ENCODE measurements around the gene MLXIP. TPM values are rescaled to one million over a fixed set of nuclear protein-coding genes. Genes with fewer than 3 reads are reported as not detected.

The MLXIP gene
- total and polyA plus RNA-seq, 2 of the 4 experiments (the other 2 are of a cell fraction), result 2.7 to 10.8 TPM

- 86% methylated on average over 9 of the region's 21 CpGs; no CpG with 5 or more reads in 1 of the 2 experiments for WGBS, 2 experiments (ENCODE audit: extremely low coverage in 2 of 2, insufficient read length in 1 of 2)
- H3K79me1 ChIP-seq (ENCODE audit: low read depth in 1 of 2, low read length in 2 of 2), result no peaks in the 10 kb centered on the region
- H3K27me3 ChIP-seq (ENCODE audit: control insufficient read depth, insufficient read depth, low read length), result no peaks in the 10 kb centered on the region
- dilution Hi-C loops (cut with HindIII; ENCODE audit: low sequenced_read_pairs, unreplicated experiment), result no loop called here
- no peaks in the 10 kb centered on the region; the same call in none of the 2 replicates for H4K20me1 ChIP-seq (ENCODE audit: insufficient read depth, low read length)
- no peak overlapping the region for H3K4ac ChIP-seq (ENCODE audit: low read depth, low read length)
- H3K9me1 ChIP-seq (ENCODE audit: insufficient read depth, low read length), result peaks cover 10% of the 10 kb centered on the region; the same call in 1 of the 2 replicates
- H2BK15ac ChIP-seq (ENCODE audit: low read depth, low read length), result no peak overlapping the region
- no peak overlapping the region for H4K5ac ChIP-seq (ENCODE audit: low read depth, low read length)
- intact Hi-C loops (cut with micrococcal nuclease), result no loop called here
- H2AFZ ChIP-seq (replicated peaks; ENCODE audit: low read length, poor library complexity), result no peak overlapping the region
- no peak overlapping the region for H4K8ac ChIP-seq (ENCODE audit: low read depth in 2 of 2, low read length in 2 of 2)
- no peak overlapping the region for H3K9ac ChIP-seq (ENCODE audit: low read depth, low read length)
- in situ Hi-C loops (cut with MboI; ENCODE audit: low sequenced_read_pairs), result no loop called here
- H2AK5ac ChIP-seq (ENCODE audit: low read depth, low read length), result no peak overlapping the region
- no peak overlapping the region for H3K18ac ChIP-seq (ENCODE audit: low read depth, low read length)
- H2BK20ac ChIP-seq (ENCODE audit: low read depth, low read length), result no peak overlapping the region
- no peak overlapping the region for H3K56ac ChIP-seq (ENCODE audit: extremely low read depth, insufficient read depth, low read length)
- H2AK9ac ChIP-seq (replicated peaks; ENCODE audit: low read depth, low read length, poor library complexity), result no peak overlapping the region
- no peak overlapping the region for H2BK5ac ChIP-seq (ENCODE audit: low read depth, low read length, poor library complexity, severe bottlenecking)
- TF ChIP-seq USF2 (IDR thresholded peaks at IDR 0.05; ENCODE audit: low read depth, low read length), result no peak
- no peak for TF ChIP-seq RCOR1 (IDR thresholded peaks at IDR 0.05; ENCODE audit: insufficient replicate concordance, low read length)
- no peak for TF ChIP-seq CTCF (conservative IDR thresholded peaks at IDR 0.05; ENCODE audit: low read depth, low read length)
- TF ChIP-seq BHLHE40 (IDR thresholded peaks at IDR 0.05; ENCODE audit: low read depth, low read length), result no peak
- TF ChIP-seq RAD21 (IDR thresholded peaks at IDR 0.05; ENCODE audit: low read length), result no peak
- TF ChIP-seq CHD1 (IDR thresholded peaks at IDR 0.05; ENCODE audit: low read depth, low read length), result no peak
- no peak for TF ChIP-seq FOS (IDR thresholded peaks at IDR 0.05; ENCODE audit: low read depth, low read length)
- no peak for TF ChIP-seq ELK1 (IDR thresholded peaks at IDR 0.05; ENCODE audit: borderline replicate concordance, low read depth, low read length)
- no peak for TF ChIP-seq RFX5 (IDR thresholded peaks at IDR 0.05; ENCODE audit: low read depth, low read length)
- no peak for TF ChIP-seq SMC3 (IDR thresholded peaks at IDR 0.05; ENCODE audit: low read depth, low read length)
- no peak for TF ChIP-seq NFE2L2 (IDR thresholded peaks at IDR 0.05; ENCODE audit: low read depth, low read length)
- TF ChIP-seq POLR2A (IDR thresholded peaks at IDR 0.05; ENCODE audit: low read depth, low read length), result no peak
- no peak for TF ChIP-seq CEBPB (IDR thresholded peaks at IDR 0.05; ENCODE audit: low read depth, low read length)
- TF ChIP-seq MAFK (IDR thresholded peaks at IDR 0.05; ENCODE audit: low read depth, low read length), result no peak
- H4K91ac ChIP-seq (ENCODE audit: insufficient read depth, low read depth, low read length), result no peak overlapping the region
- H3K23ac ChIP-seq (ENCODE audit: low read depth, low read length), result no peak overlapping the region
- no peak overlapping the region for H3K4me2 ChIP-seq (ENCODE audit: low read depth, low read length)
- H3K4me1 ChIP-seq (ENCODE audit: control insufficient read depth, insufficient read depth, low read length), result peaks cover 2% of the 10 kb centered on the region; the same call in 1 of the 2 replicates
- no peak for ATAC-seq (ENCODE audit: low read depth)
- peaks cover 13% of the 10 kb centered on the region; the same call in 1 of the 2 replicates for H3K36me3 ChIP-seq (ENCODE audit: control insufficient read depth, insufficient read depth, low read length)
- H3K9me3 ChIP-seq (ENCODE audit: control insufficient read depth, insufficient read depth, low read length), result no peaks in the 10 kb centered on the region
- no peak for DNase-seq
- no peak overlapping the region for H3K27ac ChIP-seq (ENCODE audit: insufficient read depth, low read length)
- H3K4me3 ChIP-seq (ENCODE audit: insufficient read depth, low read depth, low read length), result no peak overlapping the region
- BruUV-seq (replicated peaks), result no TSS peak
- ChIA-PET POLR2A (ENCODE audit: unreplicated experiment) (no interaction called here), CTCF (interaction anchor here (0.7 to 1.1 kb wide), 2 partner anchors 43 to 417 kb away, joined by 3 read pairs; no protein-coding TSS in a partner anchor)
- no peak overlapping the region for H2BK120ac ChIP-seq (ENCODE audit: low read depth, low read length)
- H3K14ac ChIP-seq (replicated peaks; ENCODE audit: low read depth, low read length), result no peak overlapping the region
Observed at GRCh38 chr12:122147514-122148290, 69.1 kb downstream of the MLXIP start.

Measured in IMR-90 (cell line).